ENCODE results near the gene TNPO1.

Gene TNPO1

DNA sequence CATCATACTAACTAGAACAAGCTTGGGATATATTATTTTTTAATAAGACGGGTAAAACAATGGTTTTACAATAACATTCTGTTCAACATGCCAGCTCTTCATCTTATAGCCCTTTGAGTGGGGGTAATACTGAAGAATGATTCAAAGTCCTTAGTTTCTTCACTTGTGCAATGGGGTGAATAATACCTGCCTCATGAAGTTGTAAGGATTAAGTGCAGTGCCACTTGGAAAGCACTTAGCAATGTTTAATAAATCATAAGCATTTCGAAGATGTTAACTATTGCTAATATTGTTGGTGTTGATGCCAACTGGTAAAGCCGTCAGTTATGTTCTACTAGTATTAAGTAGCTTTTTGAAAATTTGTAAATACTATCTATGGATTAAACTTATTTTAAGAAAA lies 38.0 kb downstream of the TNPO1 start:
- Mint-ChIP-seq H3K4me1 (ENCODE audit: low read depth) (peaks cover 74% of the 10 kb centered on the region), H3K27me3 (no peaks in the 10 kb centered on the region), H3K27ac (no peak overlapping the region), H3K4me3 (no peak overlapping the region), H3K9me3 (no peaks in the 10 kb centered on the region), H3K36me3 (ENCODE audit: low read depth) (peaks cover 93% of the 10 kb centered on the region)
- DNase-seq = no peak

DNA sequence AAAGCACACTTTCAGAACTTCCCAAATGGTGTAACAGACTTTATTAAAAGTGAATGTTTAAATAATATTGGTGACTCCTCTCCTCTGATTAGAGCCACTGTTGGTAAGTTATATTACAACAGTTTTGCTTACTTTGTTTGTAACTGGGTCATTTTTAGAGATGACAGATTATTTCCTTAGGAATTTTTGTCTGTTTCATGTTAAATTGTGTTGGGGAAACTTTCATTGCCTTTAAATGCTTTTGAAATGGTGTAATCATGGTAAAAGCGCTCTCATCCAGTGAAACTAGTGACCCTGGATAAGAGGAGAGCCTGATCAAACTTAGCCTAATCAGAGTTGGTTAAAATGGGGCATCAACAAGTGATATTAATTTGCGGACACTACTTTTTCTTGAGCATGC lies 39.4 kb downstream of the TNPO1 start:
- Mint-ChIP-seq H3K4me3 (no peak overlapping the region), H3K36me3 (ENCODE audit: low read depth) (peaks cover 95% of the 10 kb centered on the region), H3K9me3 (no peaks in the 10 kb centered on the region), H3K27ac (peak overlapping the region; percentile 11), H3K27me3 (no peaks in the 10 kb centered on the region), H3K4me1 (ENCODE audit: low read depth) (peaks cover 74% of the 10 kb centered on the region)
- no peak for DNase-seq

DNA sequence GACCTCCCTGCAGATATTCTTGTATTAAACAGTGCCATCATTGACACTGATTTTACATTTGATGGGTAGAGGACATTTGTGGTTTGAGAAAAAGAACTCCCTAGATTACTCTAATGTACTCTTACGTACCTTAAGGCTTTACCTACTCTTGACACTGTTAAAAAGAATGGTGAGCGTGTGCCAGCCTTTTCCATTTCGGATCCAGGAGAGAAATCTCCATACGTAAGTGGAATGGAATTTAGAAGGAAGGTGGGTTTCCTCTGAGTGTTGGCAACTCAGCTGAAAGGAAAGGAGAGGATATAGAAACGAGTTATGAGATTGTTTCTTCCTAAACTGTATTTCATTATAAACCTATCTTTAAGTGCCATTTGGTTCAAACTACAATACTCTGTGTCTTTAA lies 40.9 kb downstream of the TNPO1 start:
- H3K27ac Mint-ChIP-seq = peak overlapping the region; percentile 16
- no peak overlapping the region for H3K4me3 Mint-ChIP-seq
- H3K36me3 Mint-ChIP-seq (ENCODE audit: low read depth) = peaks cover 95% of the 10 kb centered on the region
- no peaks in the 10 kb centered on the region for H3K9me3 Mint-ChIP-seq
- no peaks in the 10 kb centered on the region for H3K27me3 Mint-ChIP-seq
- no peak for DNase-seq
- H3K4me1 Mint-ChIP-seq (ENCODE audit: low read depth) = peaks cover 66% of the 10 kb centered on the region

DNA sequence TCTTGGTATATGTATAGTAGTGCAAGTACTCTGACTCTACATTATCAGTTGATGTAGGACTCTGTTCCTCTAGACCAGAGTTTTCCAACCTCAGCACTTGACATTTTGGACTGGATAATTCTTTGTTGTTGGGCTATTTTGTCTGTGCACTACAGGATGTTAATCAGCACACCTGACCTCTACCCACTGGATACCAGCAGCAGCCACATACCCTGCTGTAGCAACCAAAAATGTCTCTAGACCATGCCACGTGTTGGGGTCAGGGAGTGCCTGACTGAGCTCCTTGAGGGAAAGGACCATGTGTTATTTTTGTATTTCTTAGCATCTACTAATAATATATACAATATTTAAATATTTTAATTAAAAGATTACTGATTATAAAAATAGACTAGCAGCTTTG lies 42.7 kb downstream of the TNPO1 start:
- Mint-ChIP-seq H3K27me3 (no peaks in the 10 kb centered on the region), H3K27ac (no peak overlapping the region), H3K4me3 (no peak overlapping the region), H3K4me1 (ENCODE audit: low read depth) (peaks cover 52% of the 10 kb centered on the region), H3K9me3 (no peaks in the 10 kb centered on the region), H3K36me3 (ENCODE audit: low read depth) (peaks cover 95% of the 10 kb centered on the region)
- no peak for DNase-seq

DNA sequence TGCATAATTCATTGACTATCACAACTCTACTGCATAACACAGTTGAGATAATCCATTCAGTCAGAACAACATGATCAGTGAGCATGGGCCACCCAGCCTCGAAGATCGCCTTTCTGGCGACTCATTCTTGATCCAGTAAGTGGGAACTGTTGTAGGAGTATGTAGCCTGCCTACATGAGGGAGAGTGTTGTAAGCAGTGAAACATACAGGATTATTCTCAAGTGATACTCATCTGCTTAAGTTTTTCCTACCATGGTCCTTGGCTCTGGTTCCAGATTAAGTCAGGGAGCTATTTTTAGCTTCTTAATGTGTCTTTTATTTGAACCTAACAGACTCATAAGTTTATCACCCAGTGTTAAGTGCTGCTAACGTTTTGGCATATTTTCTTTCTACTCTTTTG lies 44.0 kb downstream of the TNPO1 start:
- Mint-ChIP-seq H3K36me3 (ENCODE audit: low read depth) (peaks cover 94% of the 10 kb centered on the region), H3K27me3 (no peaks in the 10 kb centered on the region), H3K4me3 (no peak overlapping the region), H3K9me3 (no peaks in the 10 kb centered on the region), H3K4me1 (ENCODE audit: low read depth) (peaks cover 44% of the 10 kb centered on the region), H3K27ac (peak overlapping the region; percentile 71)
- no peak for DNase-seq

DNA sequence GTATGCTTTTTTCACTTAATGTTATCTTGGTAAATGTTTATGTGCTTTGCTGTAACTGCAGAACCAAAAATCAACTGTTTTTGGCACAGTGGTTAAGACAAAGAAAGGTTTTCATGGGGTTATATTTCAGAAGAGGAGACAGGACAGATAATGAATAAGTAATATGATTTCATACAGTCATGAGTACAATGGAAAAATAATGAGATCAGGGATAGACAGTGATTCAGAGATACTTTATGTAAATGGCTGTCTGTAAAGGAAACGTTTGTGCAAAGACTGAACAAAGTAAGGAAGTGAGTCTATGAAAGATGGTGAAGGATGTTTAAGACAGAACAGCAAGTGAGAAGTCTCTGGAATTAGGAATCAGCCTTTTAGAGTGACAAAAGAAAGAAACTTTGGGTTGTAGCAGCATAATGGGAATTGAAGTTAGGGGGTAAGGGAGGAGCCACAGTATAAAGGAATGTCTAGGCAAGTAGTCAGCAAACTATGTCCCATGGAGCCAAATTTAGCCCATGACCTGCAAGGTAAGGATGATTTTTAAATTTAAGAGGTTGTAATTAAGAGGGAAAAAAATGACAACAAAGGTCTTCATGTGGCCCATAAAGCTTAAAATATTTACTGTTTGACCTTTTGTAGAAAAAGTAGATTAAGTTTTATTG lies 55.0 kb downstream of the TNPO1 start:
- Mint-ChIP-seq H3K4me1 (ENCODE audit: low read depth) (peaks cover 28% of the 10 kb centered on the region), H3K36me3 (ENCODE audit: low read depth) (peaks cover 90% of the 10 kb centered on the region), H3K27ac (peak overlapping the region; percentile 86), H3K4me3 (no peak overlapping the region), H3K9me3 (no peaks in the 10 kb centered on the region), H3K27me3 (no peaks in the 10 kb centered on the region)
- DNase-seq = no peak

DNA sequence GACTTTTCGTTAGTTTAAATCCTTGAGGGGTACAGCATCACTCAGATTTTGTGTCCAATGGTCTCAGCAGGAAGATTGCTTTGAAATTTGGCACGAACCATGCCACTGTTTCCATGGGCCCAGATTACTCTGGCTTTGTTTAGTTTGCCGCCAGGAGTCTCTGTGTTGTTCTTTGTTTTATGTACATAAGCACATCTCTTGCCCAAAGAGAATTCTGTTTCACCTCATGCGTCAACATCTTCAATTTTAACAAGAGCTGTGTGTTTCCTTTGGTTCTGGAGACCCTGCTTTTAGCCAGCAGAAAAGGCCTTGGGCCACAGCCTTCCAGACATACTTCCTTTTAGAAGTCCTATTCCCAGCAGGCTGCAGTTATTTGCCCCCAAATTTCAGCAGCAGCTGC lies 62.4 kb downstream of the TNPO1 start:
- peak overlapping the region; percentile 64 for H3K27ac Mint-ChIP-seq
- H3K27me3 Mint-ChIP-seq = no peaks in the 10 kb centered on the region
- DNase-seq = no peak
- H3K36me3 Mint-ChIP-seq (ENCODE audit: low read depth) = peaks cover 93% of the 10 kb centered on the region
- no peaks in the 10 kb centered on the region for H3K9me3 Mint-ChIP-seq
- H3K4me3 Mint-ChIP-seq = no peak overlapping the region
- H3K4me1 Mint-ChIP-seq (ENCODE audit: low read depth) = peaks cover 15% of the 10 kb centered on the region

DNA sequence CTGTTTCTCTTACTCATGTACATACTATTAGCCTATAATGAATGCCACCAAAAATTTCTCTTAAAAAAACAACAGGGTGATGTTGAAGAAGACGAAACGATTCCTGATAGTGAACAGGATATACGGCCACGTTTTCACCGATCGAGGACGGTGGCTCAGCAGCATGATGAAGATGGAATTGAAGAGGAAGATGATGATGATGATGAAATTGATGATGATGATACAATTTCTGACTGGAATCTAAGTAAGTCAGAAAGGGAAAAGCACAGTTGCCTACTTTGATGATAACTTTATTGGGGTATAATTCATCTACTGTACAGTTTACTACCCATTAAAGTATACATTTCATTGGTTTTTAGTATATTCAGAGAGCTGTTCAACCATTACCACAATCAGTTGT lies 66.5 kb downstream of the TNPO1 start:
- H3K36me3 Mint-ChIP-seq (ENCODE audit: low read depth) = peaks cover 93% of the 10 kb centered on the region
- DNase-seq = no peak

DNA sequence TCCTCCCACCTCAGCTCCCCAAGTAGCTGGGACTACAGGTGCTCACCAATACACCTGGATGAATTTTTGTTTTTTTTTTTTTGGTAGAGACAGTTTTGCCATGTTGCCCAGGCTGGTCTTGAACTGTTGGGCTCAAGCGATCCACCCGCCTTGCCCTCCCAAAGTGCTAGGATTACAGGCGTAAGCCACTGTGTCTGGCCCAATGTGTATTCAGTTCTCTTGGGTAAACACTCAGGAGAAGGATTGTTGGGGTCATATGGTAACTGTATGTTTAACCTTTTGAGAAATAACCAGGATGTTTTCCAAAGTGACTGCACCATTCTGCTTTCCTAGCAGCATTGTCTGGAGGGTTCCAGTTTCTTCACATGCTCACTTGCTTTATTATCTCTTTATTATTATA lies 67.4 kb downstream of the TNPO1 start:
- Mint-ChIP-seq H3K9me3 (no peaks in the 10 kb centered on the region), H3K27ac (no peak overlapping the region), H3K27me3 (no peaks in the 10 kb centered on the region)

More for the DNA sequence above, 66.5 kb downstream of the TNPO1 start:
- Mint-ChIP-seq H3K4me1 (ENCODE audit: low read depth) (peaks cover 14% of the 10 kb centered on the region), H3K27me3 (no peaks in the 10 kb centered on the region), H3K9me3 (no peaks in the 10 kb centered on the region), H3K27ac (no peak overlapping the region), H3K4me3 (no peak overlapping the region)

DNA sequence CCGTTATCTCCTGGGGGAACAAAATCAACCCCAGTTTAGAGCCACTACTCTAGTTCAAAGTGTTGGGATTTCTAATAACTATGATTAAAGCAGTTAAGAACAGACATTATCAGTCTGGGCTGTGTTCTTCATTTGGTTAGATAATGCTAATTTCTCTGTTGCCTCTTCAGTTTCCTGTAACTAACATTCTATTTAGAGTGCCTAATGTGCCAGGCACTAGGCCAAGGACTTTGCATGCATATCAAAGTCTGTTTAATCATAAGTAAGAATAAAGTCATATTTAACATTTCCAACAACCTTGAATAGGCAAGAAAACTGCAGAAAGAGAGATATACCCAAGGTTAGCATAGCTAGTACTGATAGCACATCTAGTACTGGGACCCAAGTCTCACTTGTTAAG lies 68.4 kb downstream of the TNPO1 start:
- Mint-ChIP-seq H3K36me3 (ENCODE audit: low read depth) (peaks cover 93% of the 10 kb centered on the region), H3K9me3 (no peaks in the 10 kb centered on the region), H3K4me1 (ENCODE audit: low read depth) (peaks cover 6% of the 10 kb centered on the region), H3K27me3 (no peaks in the 10 kb centered on the region), H3K4me3 (no peak overlapping the region), H3K27ac (no peak overlapping the region)
- DNase-seq = no peak

More for the DNA sequence above, 67.4 kb downstream of the TNPO1 start:
- Mint-ChIP-seq H3K4me3 (no peak overlapping the region), H3K36me3 (ENCODE audit: low read depth) (peaks cover 93% of the 10 kb centered on the region), H3K4me1 (ENCODE audit: low read depth) (peaks cover 14% of the 10 kb centered on the region)
- no peak for DNase-seq

DNA sequence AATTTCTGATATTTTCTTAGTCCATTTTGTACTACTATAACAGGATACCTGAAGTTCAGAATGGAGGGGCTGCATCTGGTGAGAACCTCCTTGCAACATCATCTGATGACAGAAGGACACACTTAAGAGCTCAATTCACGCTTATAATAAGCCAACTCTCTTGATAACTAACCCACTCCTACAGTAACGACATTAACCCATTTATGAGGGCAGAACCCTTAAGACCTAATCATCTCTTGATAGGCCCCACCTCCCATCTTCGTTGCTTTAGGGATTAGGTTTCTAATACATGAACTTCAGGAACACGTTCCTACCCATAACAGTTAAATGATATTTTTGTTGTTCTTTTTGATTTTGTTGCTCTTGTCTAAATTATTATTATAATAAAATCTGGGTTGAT lies 69.4 kb downstream of the TNPO1 start:
- no peaks in the 10 kb centered on the region for H3K27me3 Mint-ChIP-seq
- peaks cover 5% of the 10 kb centered on the region for H3K4me1 Mint-ChIP-seq (ENCODE audit: low read depth)
- no peak overlapping the region for H3K4me3 Mint-ChIP-seq
- no peaks in the 10 kb centered on the region for H3K9me3 Mint-ChIP-seq
- no peak for DNase-seq
- peak overlapping the region; percentile 55 for H3K27ac Mint-ChIP-seq
- peaks cover 94% of the 10 kb centered on the region for H3K36me3 Mint-ChIP-seq (ENCODE audit: low read depth)

DNA sequence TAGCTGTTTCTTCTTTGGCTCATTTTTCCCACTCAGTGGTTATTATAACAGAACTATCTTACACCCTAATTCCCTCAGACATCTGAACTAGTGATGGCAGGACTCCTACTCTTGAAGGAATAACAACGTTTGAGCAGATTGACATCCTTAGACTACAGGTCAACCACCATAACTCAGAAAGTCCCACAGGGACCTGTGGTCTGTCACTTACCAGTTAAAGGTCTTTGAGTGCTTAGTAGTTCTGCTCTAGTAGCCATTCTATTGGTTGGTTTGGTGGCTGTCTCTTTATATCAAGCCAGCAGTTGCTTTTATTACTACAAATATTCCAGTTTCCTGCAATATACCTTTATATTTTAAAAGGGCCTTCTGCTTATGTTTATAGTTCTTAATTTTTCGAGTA lies 72.1 kb downstream of the TNPO1 start:
- DNase-seq = no peak
- Mint-ChIP-seq H3K9me3 (no peaks in the 10 kb centered on the region), H3K27ac (no peak overlapping the region), H3K4me1 (ENCODE audit: low read depth) (peaks cover 1% of the 10 kb centered on the region), H3K36me3 (ENCODE audit: low read depth) (peaks cover 95% of the 10 kb centered on the region), H3K4me3 (no peak overlapping the region), H3K27me3 (no peaks in the 10 kb centered on the region)

DNA sequence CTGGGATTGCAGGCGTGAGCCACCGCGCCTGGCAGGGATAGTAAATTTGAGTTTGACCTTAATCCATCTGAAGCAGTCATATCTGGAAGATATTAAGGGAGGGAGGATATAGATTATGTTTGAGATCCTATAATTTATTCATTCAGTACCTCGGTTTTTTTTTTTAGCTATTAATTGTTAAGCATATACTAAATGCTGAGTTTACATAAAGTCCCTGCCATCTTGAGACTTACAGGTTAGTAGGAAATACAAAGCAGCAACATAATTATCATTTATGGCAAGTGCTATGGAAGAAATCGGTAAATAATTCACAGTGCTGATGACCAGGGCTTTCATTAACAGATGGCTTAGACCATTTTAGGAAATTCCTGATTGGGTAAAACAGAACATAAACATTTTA lies 72.9 kb downstream of the TNPO1 start:
- Mint-ChIP-seq H3K27me3 (no peaks in the 10 kb centered on the region), H3K9me3 (no peaks in the 10 kb centered on the region), H3K36me3 (ENCODE audit: low read depth) (peaks cover 96% of the 10 kb centered on the region), H3K4me1 (ENCODE audit: low read depth) (peaks cover 1% of the 10 kb centered on the region), H3K4me3 (no peak overlapping the region), H3K27ac (peak overlapping the region; percentile 50)
- DNase-seq = no peak

DNA sequence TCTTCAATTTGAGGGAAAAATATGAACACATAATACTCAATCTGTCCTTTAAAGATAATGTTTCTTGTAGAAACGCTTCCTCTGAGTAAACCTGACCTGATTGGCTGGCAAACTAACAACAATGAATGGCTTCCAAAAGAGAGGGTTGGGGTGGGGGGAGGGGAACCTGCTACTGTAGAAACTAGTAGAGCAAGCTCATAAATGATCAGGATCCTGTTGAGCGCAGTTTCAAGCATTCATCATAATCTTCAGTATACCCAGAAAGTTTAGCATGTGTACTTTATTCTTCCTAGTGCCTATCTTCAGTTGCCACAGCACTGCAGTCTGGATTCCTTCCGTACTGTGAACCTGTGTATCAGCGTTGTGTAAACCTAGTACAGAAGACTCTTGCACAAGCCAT lies 76.4 kb downstream of the TNPO1 start:
- Mint-ChIP-seq H3K9me3 (no peaks in the 10 kb centered on the region), H3K36me3 (ENCODE audit: low read depth) (peaks cover 92% of the 10 kb centered on the region), H3K4me1 (ENCODE audit: low read depth) (peaks cover 12% of the 10 kb centered on the region), H3K4me3 (no peak overlapping the region), H3K27ac (no peak overlapping the region), H3K27me3 (no peaks in the 10 kb centered on the region)
- DNase-seq = no peak

DNA sequence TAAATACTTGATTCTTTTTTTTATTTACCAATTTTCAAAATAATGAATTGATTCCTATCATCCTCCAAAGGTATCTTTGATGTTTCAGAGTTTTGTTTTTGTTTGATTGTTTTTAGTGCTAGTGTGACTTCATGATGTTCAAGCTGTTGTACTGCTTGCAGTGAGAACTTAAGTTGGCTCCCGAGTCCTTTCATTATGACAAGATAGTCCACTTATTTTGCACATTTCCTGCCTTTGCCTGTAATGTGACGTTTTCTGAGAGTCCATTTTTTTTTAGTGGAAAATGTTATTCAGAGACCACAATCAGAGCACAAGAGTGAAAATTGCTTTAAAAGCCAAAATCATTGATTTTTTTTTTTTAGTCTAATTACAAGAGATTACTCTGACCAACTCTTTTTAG lies 79.3 kb downstream of the TNPO1 start:
- Mint-ChIP-seq H3K9me3 (no peaks in the 10 kb centered on the region), H3K4me1 (ENCODE audit: low read depth) (peaks cover 12% of the 10 kb centered on the region), H3K4me3 (no peak overlapping the region), H3K36me3 (ENCODE audit: low read depth) (peaks cover 85% of the 10 kb centered on the region), H3K27me3 (no peaks in the 10 kb centered on the region), H3K27ac (peak overlapping the region; percentile 79)
- no peak for DNase-seq

DNA sequence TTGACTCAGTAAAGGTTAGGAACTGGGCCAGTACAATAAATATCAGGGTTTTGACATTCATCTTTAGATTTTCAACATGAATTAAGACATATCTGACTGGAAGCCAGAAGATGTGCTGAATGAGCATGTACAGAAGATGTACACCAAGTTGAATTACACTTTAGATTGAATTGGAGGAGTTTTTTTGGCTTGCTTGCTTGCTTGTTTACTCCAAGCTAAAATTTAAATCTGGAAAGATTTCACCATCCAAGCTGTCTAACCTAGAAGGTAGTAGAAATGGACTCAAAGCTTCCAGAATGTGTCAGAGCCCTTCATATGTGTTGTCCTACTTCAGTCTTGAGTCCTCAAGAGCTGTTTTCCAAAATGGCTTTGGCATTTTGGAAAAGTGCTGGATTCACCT lies 90.3 kb downstream of the TNPO1 start:
- Mint-ChIP-seq H3K27ac (no peak overlapping the region), H3K36me3 (ENCODE audit: low read depth) (peaks cover 95% of the 10 kb centered on the region), H3K4me3 (no peak overlapping the region), H3K27me3 (no peaks in the 10 kb centered on the region), H3K4me1 (ENCODE audit: low read depth) (peaks cover 4% of the 10 kb centered on the region), H3K9me3 (no peaks in the 10 kb centered on the region)
- DNase-seq = no peak
